Measurements from ENCODE around the gene PRR23E. TPM values are rescaled to one million over a fixed set of nuclear protein-coding genes. Genes with fewer than 3 reads are reported as not detected.

PRR23E gene, protein sequence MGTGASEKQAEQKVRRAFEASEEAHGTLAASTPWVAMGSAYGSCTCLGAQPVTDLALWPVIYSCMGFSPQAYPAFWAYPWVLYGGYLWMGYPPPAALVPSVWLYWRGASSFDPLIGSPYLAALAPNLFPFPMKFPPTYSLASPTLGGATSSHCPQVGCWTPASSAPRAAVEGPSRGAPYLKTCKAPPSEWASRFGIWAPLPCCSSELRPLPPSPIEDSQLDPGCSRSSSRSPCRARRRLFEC
- polyA plus RNA-seq (2012; ENCODE audit: insufficient read length, low read depth) = not detected

DNA sequence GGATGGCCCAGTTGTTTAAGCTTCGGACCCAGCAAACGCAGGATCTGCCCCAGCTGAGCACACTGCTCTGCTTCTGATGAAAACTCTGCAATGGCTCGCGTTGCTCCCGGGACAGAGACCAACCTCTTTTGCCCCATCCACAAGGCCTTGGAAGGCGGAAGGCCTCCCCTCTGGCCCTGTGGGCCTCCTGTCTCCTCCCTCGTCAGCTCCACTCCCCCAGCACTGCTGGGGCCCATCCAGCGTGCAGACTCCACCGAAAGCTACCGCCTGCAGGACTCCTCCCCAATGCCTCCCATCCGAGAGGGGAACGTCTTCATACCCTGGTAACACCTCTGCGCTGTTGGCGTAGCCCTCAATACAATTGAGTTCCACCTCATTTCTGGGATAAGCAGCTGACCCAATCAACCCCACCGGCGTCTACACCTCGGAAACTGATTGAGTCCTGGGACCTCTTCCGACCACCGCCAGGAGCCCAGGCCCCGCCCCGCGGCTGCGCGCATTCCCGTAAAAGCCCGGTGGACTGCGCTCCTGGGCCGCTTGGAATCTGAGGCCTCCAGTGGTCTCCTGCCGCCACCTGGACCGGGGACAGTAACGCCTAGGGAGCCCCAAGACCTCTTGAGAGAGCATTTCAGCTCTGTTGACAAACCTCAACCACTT, at the start of gene PRR23E:
Gene PRR23E (plus strand): TSS at position 556 of the 657 bp plus-strand sequence. CDS start 3,555 bp downstream, outside the sequence.
- TF ChIP-seq, protein P1, sequence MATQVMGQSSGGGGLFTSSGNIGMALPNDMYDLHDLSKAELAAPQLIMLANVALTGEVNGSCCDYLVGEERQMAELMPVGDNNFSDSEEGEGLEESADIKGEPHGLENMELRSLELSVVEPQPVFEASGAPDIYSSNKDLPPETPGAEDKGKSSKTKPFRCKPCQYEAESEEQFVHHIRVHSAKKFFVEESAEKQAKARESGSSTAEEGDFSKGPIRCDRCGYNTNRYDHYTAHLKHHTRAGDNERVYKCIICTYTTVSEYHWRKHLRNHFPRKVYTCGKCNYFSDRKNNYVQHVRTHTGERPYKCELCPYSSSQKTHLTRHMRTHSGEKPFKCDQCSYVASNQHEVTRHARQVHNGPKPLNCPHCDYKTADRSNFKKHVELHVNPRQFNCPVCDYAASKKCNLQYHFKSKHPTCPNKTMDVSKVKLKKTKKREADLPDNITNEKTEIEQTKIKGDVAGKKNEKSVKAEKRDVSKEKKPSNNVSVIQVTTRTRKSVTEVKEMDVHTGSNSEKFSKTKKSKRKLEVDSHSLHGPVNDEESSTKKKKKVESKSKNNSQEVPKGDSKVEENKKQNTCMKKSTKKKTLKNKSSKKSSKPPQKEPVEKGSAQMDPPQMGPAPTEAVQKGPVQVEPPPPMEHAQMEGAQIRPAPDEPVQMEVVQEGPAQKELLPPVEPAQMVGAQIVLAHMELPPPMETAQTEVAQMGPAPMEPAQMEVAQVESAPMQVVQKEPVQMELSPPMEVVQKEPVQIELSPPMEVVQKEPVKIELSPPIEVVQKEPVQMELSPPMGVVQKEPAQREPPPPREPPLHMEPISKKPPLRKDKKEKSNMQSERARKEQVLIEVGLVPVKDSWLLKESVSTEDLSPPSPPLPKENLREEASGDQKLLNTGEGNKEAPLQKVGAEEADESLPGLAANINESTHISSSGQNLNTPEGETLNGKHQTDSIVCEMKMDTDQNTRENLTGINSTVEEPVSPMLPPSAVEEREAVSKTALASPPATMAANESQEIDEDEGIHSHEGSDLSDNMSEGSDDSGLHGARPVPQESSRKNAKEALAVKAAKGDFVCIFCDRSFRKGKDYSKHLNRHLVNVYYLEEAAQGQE (IDR thresholded peaks at IDR 0.05; ENCODE audit: insufficient read depth in 1 of 2, low read depth in 2 of 2, low read length in 2 of 2) = no peak
- TF ChIP-seq POLR2AphosphoS5 (IDR thresholded peaks at IDR 0.05; ENCODE audit: low read depth, low read length) (no peak), FOXP2 (optimal IDR thresholded peaks at IDR 0.05; ENCODE audit: borderline replicate concordance, extremely low read depth, extremely low read length, insufficient read depth) (no peak), TAF1 (IDR thresholded peaks at IDR 0.05; ENCODE audit: borderline replicate concordance, insufficient read depth, low read length) (no peak), SIN3A (IDR thresholded peaks at IDR 0.05; ENCODE audit: borderline replicate concordance, insufficient read depth, low read length) (no peak)

DNA sequence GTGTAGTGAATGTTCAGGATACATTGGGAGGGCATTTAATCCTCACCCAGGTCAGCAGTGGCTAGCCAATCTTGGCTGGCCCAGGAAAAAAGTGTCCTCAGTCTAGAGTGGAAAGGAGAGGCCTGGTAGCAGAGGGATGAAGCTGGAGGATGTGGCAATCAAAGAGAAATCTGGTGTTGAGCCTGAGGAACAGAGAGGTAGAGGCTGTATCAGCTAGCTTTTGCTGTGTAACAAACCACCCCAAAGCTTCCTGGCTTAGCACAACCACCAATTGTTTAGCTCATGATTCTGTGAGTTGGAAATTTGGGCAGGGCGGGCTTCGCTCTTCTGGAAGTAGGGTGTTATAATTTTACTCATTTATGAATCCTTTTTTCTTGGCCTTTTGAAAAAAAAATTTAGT, 49.8 kb upstream of the PRR23E start:
- TF ChIP-seq, protein P1 (IDR thresholded peaks at IDR 0.05; ENCODE audit: insufficient read depth in 1 of 2, low read depth in 2 of 2, low read length in 2 of 2) = no peak
- no peak for TF ChIP-seq TAF1 (IDR thresholded peaks at IDR 0.05; ENCODE audit: borderline replicate concordance, insufficient read depth, low read length)
- TF ChIP-seq SIN3A (IDR thresholded peaks at IDR 0.05; ENCODE audit: borderline replicate concordance, insufficient read depth, low read length) = no peak
- TF ChIP-seq POLR2AphosphoS5 (IDR thresholded peaks at IDR 0.05; ENCODE audit: low read depth, low read length) = no peak
- TF ChIP-seq FOXP2 (optimal IDR thresholded peaks at IDR 0.05; ENCODE audit: borderline replicate concordance, extremely low read depth, extremely low read length, insufficient read depth) = no peak

DNA sequence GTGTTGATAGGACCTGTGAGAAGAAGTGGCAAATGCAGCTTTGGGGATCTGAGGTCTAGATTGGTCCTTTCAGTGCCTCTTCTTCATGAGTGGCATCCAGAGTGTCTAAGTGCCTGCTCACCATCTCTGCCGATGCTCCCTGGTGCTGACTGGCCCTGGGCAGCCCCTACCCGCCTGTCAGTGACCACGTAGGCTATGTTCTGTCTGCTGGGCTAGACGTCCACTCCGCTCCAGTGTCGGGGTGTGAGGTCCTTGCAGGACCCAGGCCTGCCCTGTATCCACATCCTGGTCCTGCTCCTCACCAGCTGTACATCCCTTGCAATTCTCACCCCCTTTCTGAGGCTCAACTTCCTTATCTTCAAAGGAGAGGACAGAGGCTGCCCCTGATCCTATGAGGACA, 48.3 kb upstream of the PRR23E start:
- TF ChIP-seq TAF1 (IDR thresholded peaks at IDR 0.05; ENCODE audit: borderline replicate concordance, insufficient read depth, low read length) (no peak), SIN3A (IDR thresholded peaks at IDR 0.05; ENCODE audit: borderline replicate concordance, insufficient read depth, low read length) (no peak), POLR2AphosphoS5 (IDR thresholded peaks at IDR 0.05; ENCODE audit: low read depth, low read length) (no peak)
- TF ChIP-seq, protein P1 (IDR thresholded peaks at IDR 0.05; ENCODE audit: insufficient read depth in 1 of 2, low read depth in 2 of 2, low read length in 2 of 2) = no peak

DNA sequence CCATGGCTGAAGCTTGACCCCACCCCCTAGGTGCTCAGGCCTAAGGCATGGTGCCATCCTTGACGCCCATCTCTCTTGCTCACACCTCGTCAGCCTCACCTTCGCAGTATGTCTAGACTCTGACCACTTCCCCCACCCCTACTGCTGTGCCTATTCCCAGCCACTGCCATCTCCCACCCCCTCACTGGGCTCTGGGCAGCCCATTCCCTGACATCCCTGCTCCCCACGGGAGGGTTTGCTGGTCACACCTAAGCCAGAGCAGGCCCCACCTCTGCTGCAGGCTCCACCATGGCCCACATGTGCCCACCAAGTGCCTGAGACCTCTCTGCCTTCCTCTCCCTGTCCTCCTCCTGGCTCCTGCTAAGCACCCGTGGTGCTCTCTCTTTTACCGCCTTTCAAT, 47.7 kb upstream of the PRR23E start:
- TF ChIP-seq SIN3A (IDR thresholded peaks at IDR 0.05; ENCODE audit: borderline replicate concordance, insufficient read depth, low read length) (no peak), TAF1 (IDR thresholded peaks at IDR 0.05; ENCODE audit: borderline replicate concordance, insufficient read depth, low read length) (no peak), FOXP2 (optimal IDR thresholded peaks at IDR 0.05; ENCODE audit: borderline replicate concordance, extremely low read depth, extremely low read length, insufficient read depth) (no peak), POLR2AphosphoS5 (IDR thresholded peaks at IDR 0.05; ENCODE audit: low read depth, low read length) (no peak)
- TF ChIP-seq, protein P1 (IDR thresholded peaks at IDR 0.05; ENCODE audit: insufficient read depth in 1 of 2, low read depth in 2 of 2, low read length in 2 of 2) = no peak

Data from PFSK-1 (cell line).